Activated gamma-delta T cell treated with Interleukin-2 at 50 U/mL for 16 hours (primary cell): ENCODE results near the gene TMEM150B.

ENCODE experiments used
- DNase-seq: peaks from one replicate; pipeline ENCODE4 v3.0.0-alpha.2; 2020

TMEM150B gene

DNA sequence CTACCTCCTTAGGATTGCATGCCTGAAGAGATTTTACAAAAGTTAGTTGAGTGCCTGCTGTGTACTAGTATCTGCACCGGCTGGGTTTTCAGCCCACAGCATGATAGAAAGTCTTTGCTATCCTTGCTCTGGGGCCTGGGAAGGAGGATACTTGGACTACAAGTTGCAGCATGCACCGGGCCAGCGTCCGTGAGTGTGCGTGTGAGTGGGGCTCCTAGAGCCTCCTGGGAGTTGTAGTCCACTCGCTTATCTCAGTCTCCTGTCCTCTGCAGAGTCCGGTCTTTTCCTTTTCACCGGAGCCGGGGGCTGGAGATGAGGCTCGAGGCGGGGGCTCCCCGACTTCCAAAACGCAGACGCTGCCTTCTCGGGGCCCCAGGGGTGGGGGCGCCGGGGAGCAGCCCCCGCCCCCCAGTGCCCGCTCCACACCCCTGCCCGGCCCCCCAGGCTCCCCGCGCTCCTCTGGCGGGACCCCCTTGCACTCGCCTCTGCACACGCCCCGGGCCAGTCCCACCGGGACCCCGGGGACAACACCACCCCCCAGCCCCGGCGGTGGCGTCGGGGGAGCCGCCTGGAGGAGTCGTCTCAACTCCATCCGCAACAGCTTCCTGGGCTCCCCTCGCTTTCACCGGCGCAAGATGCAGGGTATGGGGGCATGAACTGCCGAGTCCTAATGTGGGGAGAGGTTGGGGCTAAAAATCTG lies 20.7 kb downstream of the TMEM150B start:
- no peak for DNase-seq

DNA sequence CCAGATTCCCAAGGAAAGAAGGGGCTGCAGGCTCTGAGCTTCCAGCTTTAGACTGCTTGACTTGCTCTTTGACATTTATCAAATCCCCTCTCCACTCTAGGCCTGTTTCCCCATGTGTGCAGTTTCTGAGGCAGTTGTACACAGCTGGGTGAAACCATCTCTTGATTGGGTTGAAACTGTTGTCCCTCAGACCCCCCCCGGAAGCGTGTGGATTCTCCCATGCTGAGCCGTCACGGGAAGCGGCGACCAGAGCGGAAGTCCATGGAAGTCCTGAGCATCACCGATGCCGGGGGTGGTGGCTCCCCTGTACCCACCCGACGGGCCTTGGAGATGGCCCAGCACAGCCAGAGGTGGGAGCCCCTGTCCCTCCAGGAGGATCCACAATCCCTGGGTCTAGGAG lies 21.7 kb downstream of the TMEM150B start:
- no peak for DNase-seq

DNA sequence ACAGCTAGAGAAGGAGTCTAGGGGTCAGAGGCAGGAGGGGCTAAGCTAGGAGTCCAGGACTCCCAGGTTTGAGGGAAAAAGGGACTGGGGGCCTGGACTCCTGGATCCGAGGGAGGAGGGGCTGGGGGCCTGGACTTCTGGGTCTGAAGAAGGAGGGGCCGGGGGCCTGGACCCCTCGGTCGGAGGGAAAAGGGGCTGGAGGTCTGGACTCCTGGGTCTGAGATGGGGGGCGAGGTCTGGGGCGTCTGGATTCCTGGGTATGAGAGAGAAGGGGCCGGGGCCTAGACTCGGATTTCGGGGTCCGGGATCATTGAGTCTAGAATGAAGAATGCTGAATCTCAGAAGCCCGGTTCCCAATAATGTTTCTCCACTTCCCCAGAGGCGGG lies 22.8 kb downstream of the TMEM150B start:
- no peak for DNase-seq

DNA sequence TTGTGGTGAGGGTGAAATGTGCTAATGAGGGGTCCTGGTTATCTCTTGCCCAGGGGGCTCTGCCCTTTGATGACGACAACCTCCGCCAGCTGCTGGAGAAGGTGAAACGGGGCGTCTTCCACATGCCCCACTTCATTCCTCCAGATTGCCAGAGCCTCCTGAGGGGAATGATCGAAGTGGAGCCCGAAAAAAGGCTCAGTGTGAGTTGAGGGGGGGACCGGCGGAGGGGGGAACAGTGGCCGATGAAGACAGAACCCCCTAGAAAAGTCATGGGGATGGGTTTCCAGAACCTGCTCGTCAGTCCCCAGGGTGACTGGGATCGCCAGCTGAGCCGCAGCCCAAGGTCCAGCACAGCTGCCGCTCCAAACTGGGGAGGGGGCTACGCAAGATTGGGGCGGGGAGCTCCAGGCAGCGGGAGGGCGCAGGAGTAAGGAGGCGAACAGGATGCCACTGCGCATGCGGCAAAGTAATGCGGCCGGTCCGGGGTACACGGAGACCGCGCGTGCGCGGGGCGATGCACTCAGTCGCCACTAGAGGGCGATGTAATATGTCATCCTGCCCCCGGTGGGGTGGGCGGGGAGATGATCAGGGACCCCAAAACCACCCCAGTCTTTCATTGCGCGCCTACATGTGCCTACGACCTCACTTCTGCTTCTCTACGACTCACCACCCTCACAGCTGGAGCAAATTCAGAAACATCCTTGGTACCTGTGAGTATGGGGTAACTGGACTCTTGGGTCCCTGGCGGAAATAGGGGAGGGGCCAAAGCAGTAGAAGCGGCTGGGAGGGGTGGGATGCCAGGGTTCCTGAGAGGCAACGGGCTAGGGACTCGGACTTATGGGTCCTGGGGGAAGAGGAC lies 23.5 kb downstream of the TMEM150B start:
- DNase-seq: peak; percentile 96

DNA sequence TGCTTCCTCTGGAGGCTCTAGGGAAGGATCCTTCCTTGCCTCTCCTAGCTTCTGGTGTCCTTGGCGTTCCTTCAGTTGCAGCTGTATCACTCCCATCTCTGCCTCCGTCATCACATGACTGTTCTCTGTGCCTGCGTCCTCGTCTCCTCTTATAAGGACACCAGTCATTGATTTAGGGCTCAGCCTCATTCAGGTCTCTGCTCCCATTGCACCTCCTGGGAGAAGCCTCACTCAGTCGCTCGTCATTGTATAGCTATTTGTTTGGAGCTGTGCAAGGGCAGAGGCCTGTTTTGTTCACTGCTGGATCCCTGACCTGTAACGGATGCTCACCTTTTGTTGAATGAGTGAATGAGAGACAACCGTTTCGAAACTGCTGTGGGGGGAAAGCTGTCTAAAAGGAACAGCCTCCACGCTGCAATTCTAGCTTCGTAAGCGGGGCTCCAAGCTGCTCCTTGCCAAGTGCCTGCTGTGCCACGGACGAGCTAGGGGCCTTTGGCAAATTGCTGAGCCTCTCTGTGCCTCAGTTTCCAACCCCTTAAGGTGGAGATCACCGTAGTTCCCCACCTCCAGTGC lies 24.2 kb downstream of the TMEM150B start:
- DNase-seq: no peak

DNA sequence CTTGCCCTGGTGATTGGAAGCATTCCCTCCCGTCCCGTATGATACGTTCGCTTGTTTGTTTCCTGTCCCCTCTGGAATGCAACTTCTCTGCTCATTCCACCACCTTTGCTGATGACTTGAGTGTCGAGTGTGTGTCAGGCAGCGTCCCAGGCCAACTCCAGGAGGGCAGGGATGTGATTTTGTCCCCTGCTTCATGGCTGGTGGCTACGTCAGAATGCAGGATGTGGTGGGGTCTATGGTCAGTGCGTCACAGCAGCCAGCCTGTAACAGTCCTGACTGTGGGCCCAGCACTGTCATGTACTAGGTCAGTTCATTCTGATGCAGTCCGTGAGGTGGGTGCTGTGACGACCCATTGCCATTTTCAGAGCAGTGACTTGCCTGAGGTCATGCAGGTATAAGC lies 25.1 kb downstream of the TMEM150B start:
- DNase-seq: no peak

DNA sequence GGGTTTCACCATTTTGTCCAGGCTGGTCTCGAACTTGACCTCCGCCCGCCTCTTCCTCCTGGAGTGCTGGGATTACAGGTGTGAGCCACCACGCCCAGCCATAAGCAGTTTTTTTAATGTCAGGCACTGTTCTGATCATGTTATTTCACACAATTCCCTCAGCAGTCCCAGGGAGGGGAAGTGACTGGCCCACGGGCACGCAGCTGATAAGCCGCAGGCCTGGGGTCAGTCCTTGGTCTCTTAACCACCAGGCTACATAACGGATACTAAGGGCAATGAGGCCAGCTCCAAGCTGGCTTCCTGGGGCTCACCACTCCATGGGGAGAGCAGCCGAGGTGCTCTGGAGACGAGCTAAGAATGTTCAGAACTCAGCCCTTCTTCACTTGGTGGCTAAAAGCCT lies 27.9 kb downstream of the TMEM150B start:
- no peak for DNase-seq

DNA sequence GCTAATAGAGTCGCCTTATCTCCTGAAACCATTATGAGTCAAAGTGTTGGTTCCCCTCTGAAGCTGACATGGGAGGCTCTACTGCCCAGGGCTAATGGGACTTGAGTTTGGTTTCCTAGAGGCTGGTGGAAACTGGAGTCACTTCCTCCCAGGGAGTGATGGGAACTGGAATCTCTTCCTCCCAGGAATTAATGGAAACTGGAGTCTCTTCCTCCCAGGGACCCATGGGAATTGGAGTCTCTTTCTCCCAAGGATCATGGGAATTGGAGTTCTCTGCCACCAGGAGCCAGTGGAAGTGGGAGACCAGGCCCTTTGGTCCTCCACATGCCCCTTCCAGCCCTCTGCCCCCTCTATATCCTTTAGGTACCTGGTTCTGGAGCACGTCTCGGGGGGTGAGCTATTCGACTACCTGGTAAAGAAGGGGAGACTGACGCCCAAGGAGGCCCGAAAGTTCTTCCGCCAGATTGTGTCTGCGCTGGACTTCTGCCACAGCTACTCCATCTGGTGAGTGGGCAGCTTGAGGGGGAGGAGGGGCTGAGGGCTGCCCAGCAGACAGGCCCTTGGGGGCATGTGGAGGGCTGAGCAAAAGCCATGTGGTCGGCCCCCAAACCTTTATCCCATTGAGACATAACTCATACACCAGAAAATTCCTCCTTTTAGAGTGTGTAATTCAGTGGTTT lies 35.9 kb downstream of the TMEM150B start:
- no peak for DNase-seq

DNA sequence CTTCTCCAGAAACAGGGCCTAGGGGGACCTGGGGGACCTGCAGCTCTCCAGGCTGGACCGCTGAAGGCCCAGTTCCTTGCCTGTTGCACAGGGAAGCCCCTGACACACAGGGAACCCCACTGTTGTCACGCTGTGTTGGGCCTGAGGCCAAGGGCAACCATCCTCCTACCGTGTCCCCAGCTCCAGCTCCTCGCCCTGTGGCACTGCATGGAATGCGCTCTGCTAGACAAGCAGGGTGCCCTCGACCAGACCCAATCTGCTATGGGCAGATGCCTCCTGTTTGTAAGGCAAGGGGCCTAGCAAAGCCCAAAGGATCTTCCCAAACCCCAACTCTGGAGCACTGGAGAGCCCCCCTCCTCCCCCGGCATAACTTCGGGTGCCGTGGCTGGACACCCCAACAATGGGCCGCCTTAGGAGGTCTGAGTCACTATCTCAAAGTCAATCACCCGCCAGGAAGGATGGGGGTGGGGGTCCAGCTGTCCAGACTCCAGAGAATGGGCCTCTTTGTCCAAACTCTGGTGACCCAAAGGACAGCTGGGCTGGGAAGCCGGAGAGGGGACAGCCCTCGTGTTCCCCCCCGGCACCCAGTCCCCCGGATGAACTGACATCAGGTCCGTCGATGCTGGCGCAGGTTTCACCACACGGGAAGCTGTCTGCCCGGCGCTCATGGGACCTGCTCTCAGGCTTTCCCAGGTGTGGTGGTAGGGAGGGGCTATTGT lies 37.6 kb downstream of the TMEM150B start:
- no peak for DNase-seq

DNA sequence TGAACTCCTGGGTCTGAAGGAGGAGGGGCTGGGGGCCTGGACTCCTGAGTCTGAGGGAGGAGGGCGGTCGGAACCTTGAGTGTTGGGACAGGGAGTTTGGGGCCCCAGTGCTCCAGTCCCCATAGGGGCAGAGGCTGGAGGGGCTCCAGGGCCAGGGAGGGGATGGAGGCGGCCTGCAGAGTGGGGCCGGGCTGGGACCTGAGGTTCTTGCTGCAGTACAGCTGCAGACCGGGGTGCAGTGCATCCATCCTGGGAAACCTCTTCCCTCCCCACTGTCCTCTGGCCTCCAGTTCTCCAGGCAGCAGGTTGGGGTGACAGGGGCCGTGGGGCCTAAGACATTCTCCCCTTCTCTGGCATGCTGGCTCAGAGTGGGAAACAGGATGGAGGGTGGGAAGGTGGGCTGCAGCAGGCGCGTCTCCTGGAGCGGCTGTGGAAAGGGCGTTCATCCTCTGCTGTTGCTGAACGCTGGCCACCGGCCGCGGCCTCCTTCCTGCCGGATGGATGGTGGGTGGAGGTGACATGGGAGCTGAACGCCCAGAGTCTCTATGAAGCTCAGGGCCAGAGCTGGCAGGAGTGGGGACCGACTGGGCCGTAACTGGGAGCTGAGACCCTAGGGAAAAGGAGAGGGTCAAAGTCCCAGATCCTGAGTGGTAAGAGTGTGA lies 39.8 kb downstream of the TMEM150B start:
- DNase-seq: no peak

DNA sequence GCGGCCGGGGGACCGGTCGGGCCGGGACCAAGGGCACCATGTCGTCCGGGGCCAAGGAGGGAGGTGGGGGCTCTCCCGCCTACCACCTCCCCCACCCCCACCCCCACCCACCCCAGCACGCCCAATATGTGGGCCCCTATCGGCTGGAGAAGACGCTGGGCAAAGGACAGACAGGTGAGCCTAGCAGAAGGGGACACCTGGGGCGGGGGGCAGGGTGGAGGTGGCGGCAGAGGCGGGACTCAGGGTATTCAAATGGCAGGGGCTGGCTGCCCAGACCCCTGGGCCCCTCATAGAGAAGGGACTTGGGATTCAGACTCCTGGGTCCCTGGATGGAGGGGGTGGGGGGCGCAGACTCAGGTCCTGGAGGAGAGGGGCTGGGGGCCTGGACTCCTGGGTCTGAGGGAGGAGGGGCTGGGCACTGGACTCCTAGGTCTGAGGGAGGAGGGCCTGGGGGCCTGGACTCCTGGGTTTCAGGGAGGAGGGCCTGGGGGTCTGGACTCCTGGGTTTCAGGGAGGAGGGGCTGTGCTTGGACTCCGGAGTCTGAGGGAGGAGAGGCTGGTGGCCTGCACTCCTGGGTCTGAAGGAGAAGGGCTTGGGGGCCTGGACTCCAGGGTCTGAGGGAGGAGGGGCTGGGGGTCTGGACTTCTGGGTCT lies 40.6 kb downstream of the TMEM150B start:
- no peak for DNase-seq

DNA sequence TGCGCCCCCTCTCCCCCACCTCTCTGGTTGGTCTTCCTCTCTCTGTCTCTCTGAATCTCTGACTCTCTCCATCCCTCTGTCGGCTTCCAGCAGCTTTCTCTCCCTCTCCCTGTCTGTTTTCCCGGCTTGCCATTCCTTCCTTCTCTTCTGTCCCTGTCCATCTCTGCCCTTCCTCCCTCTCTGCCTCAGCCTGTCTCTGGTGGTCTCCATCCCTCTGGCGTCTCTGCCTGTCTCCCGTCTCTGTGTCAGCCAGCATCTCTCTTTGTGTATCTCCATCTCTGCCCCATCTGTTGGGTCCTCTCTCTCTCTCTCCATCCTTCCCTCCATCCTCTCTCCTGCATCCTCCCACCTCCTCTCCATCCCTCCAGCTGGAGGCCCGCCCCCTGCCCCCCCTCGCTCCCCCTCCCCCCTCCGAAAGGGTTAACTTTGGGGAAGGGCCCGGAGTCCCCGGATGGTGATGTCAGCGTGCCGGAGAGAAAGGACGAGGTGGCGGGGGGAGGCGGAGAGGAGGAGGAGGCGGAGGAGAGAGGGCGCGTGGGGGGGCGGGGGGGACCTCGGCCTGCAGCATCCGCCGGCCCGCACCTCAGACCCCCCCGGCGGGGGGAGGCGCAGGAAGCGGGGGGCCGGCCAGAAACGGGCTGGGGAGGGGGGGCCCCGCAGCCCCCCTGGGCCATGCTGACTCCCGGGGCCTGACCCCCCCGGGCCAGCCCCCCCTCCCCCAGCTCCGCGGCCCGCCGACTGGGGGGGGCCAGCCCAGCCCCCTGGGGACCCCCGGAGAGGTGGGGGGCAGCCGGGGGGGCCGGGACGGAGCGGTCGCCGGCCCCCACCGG lies 41.4 kb downstream of the TMEM150B start, which contains the start of gene BRSK1:
Gene BRSK1 (plus strand): TSS at position 450 of the 830 bp plus-strand sequence. CDS start 446 bp downstream, outside the sequence.
- peak; percentile 48 for DNase-seq

DNA sequence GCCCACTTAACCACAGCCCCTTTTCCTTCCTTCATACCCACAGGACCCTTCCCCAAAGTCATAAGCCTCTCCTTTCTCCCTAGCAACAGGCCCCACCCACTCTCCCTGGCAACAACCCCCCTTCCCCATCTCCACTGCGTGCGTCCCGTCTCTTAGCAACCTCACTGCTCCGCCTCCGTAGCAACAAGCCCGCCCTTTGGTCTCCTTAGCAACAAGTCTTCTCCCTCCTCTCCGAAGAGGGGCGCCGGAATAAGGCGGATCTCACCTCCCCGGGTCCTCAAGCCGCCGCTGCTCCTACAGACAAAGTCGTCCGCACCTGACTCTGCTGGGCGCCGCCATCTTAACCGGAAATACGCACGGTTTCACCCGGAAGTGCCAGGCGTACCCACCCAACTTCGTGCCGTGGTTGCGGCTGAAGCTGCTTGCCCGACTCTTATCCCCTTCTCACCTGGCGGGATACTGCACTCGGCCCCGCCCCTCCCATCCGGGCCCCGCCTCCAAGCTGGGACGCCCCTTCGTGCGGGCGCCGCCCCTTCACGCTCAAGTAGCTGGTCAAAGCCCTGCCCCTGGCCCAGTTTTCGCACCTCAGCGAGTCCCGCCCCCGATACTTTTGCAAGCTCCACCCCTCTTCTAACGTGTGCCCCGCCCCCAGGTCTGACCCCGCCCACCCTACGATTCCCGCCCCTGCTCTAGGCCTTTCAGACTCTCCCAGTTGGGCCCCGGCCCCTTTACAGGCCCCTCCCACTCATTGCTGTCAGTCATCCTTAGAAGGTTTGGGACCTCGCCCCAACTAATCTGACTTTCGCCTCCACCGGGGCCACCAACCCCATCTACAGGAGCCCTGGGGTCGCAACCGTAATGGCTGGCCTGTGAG lies 45.1 kb downstream of the TMEM150B start, which contains the start of gene HSPBP1:
Gene HSPBP1 (minus strand): TSS at position 341 of the 874 bp plus-strand sequence. CDS start 502 bp downstream, outside the sequence.
- peak; percentile 92 for DNase-seq

DNA sequence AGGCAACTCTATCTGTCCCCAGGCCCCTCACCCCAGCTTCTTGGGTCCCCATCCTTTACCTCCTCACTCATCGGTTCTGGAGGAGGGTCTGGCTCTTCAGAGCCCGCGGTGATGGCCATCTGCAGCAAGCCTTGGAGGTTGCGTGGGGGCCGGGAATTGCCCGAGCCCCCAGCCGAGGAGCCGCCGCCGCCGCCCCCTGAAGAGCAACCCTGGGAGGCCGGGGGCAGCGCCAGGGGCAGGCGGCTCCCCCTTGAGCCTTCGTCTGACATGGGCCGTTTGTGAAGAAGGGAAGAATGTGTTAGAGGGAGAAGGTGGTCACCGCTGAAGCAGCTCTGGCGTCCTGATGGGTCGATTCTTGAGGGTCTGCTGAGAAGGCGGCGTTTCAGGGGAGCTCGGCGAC lies 45.8 kb downstream of the TMEM150B start:
- DNase-seq: no peak

DNA sequence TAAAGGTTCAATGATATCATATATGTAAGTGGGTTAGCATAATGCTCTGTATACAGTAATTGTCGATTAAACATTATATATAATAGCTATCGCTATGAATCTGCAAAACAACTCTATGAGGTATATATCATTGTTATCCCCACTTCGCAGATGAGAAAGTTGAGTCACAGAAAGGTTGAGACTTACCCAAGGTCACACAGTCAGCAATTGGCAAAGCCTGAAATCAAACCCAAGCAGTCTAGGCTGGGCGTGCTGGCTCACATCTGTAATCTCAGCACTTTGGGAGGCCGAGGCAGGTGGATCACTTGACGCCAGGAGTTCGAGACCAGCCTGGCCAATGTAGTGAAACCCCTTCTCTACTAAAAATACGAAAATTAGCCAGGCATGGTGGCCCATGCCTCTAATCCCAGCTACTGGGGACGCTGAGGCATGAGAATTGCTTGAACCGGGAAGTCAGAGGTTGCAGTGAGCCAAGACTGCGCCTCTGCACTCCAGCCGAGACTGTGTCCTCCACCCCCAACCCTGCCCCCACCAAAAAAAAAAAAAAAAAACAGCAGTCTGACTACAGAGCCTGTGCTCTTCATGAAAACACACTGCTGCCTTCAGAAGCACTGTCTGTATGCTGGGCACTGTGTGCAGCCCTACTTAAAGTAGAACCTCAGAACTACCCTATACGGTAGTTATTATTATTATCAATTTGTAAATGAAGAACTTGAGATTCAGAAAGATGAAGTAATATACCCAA lies 46.6 kb downstream of the TMEM150B start:
- no peak for DNase-seq

DNA sequence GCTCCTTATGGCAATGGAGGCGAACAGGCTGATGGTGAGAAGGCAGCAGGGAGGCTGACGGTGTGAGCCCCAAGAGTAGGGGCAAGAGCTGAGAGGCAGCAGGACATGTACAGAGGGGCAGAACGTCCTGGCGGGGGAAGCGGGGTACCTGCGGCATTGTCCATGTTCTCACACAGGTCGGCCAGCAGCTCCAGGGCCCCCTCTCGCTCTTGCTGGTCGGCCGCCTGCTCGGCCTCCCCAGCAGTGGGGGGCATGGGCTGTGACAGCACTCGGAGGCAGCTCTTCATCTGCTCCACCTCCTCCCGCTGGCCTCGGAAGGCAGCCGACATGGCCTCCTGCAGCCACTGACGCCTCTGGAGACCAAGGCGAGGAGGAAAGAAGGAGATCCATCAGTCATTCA lies 47.6 kb downstream of the TMEM150B start:
- DNase-seq: no peak

DNA sequence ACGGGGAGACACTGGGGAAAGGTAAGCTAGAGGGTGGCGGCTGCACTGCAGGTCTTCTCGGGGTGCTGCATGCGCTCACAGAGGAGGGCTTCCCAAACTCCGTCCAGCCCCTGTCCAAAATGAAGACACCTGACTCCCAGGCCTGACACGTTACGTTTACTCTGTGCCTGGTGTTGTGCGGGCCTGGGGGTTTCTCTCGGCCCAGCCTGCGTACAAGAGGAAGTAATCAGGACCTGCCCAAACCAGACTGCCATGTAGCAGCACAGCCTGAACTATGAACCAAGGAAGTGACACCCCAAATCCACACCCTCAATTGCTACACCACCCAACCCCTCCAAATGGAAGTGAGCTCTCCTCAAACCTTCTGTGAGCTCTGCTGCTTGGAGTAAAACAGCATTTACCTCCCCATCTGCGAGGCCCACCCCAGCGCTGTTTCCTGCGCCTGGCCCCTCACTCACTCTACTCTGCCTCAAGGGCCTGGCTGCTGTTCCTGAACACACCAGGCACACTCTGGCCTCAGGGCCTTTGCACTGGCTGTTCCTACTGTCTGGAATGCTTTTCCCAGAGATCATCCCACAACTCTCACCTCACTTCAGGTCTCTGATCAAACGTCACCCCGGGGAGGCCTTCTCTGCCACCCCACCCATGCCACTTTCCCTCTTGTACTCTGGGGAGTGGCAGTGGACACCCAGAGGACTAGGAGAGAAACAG lies 48.3 kb downstream of the TMEM150B start:
- no peak for DNase-seq
